GM23338 (cell line): ENCODE data around the gene ZBTB46.

Experiments
- CREB1 ChIP-seq: fragments of 250-450 bp; sonication (Bioruptor Pico); IDR thresholded peaks from 2 replicates; pipeline ENCODE4 v1.5.0; 2020; ENCODE audit warnings: low read depth, mild to moderate bottlenecking, moderate library complexity
- CTCF ChIP-seq, 2 experiments: fragments of 200-600 bp in 1 of 2; sonication (generic) in 1 of 2; conservative IDR thresholded peaks; 2 replicates each; pipeline versions ENCODE4 v1.5.1 to v1.6.1; 2016 to 2017; ENCODE audit warnings: antibody characterized with exemption in 2 of 2, low read depth in 2 of 2, mild to moderate bottlenecking in 2 of 2, moderate library complexity in 1 of 2
- ETS1 ChIP-seq: IDR thresholded peaks from 2 replicates; pipeline ENCODE4 v1.6.1; 2016; ENCODE audit warnings: antibody characterized with exemption
- EZH2 ChIP-seq: fragments of 200-600 bp; sonication (generic); IDR thresholded peaks from one replicate; pipeline ENCODE4 v1.8.0; 2017; ENCODE audit warnings: antibody characterized with exemption, mild to moderate bottlenecking, low read depth; ENCODE audit not compliant: unreplicated experiment
- EZH2phosphoT487 ChIP-seq: fragments of 200-600 bp; sonication (generic); IDR thresholded peaks from one replicate; pipeline ENCODE4 v1.8.1; 2018; ENCODE audit warnings: antibody characterized with exemption; ENCODE audit not compliant: unreplicated experiment
- JUNB ChIP-seq: IDR thresholded peaks from one replicate; pipeline ENCODE4 v1.6.1; 2016; ENCODE audit warnings: antibody characterized with exemption; ENCODE audit not compliant: unreplicated experiment
- NANOG ChIP-seq: IDR thresholded peaks from 2 replicates; pipeline ENCODE4 v1.6.1; 2016; ENCODE audit warnings: antibody characterized with exemption, borderline replicate concordance
- POLR2AphosphoS5 ChIP-seq: IDR thresholded peaks from 2 replicates; pipeline ENCODE4 v1.6.1; 2016; ENCODE audit warnings: antibody characterized with exemption, low read depth
- REST ChIP-seq: IDR thresholded peaks from one replicate; pipeline ENCODE4 v1.6.1; 2018; ENCODE audit warnings: antibody characterized with exemption; ENCODE audit not compliant: unreplicated experiment
- ZNF114 ChIP-seq: fragments of 250-450 bp; sonication (Bioruptor Pico); IDR thresholded peaks from 2 replicates; pipeline ENCODE4 v1.5.0; 2020; ENCODE audit warnings: mild to moderate bottlenecking, moderate library complexity
- ZNF331 ChIP-seq: fragments of 250-450 bp; sonication (Bioruptor Pico); IDR thresholded peaks from 2 replicates; pipeline ENCODE4 v1.5.0; 2020; ENCODE audit warnings: low read depth, mild to moderate bottlenecking, moderate library complexity
- TF ChIP-seq, protein P1 (sequence below): fragments of 250-450 bp; sonication (Bioruptor Pico); IDR thresholded peaks from 2 replicates; pipeline ENCODE4 v1.5.0; 2020; ENCODE audit warnings: mild to moderate bottlenecking, moderate library complexity

DNA sequence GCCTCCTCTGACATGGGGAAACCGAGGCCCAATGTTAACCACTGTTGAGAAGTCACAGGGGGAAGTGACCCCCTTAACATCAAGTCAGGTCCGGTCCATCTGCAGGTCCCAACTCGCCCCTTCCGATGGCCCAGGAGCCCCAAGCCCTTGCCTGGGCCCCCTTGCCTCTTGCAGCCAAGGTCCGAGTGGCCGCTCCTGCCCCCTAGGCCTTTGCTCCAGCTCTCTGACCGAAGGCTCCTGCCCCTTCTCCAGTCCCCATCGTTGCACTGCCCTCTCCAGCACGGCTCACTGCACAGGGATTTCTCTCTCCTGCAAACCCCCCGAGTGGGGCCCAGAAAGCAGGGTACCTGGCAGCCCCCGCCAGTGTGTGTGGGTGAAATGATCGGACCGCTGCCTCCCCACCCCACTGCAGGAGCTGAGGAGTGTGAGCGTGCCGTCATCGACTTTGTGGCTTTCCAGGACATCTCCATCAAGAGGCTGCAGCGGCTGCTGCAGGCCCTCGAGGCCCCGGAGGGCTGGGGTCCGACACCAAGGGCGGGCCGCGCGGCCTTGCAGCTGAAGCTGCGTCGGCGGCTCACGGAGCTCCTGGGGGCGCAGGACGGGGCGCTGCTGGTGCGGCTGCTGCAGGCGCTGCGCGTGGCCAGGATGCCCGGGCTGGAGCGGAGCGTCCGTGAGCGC, 133.1 kb downstream of the ZBTB46 start:
- TF ChIP-seq REST: no peak
- TF ChIP-seq CTCF (conservative IDR thresholded peaks at IDR 0.05; ENCODE audit: low read depth in 2 of 2): no peak
- no peak for TF ChIP-seq EZH2
- TF ChIP-seq POLR2AphosphoS5: 0 out of 2 replicates have a peak, but pooled peaks have one; percentile 8
- no peak for TF ChIP-seq JUNB
- TF ChIP-seq EZH2phosphoT487: no peak
- TF ChIP-seq NANOG: no peak
- no peak for TF ChIP-seq CREB1
- TF ChIP-seq ETS1: no peak
- no peak for TF ChIP-seq ZNF114 (CRISPR knock-in tag)
- TF ChIP-seq, protein P1, sequence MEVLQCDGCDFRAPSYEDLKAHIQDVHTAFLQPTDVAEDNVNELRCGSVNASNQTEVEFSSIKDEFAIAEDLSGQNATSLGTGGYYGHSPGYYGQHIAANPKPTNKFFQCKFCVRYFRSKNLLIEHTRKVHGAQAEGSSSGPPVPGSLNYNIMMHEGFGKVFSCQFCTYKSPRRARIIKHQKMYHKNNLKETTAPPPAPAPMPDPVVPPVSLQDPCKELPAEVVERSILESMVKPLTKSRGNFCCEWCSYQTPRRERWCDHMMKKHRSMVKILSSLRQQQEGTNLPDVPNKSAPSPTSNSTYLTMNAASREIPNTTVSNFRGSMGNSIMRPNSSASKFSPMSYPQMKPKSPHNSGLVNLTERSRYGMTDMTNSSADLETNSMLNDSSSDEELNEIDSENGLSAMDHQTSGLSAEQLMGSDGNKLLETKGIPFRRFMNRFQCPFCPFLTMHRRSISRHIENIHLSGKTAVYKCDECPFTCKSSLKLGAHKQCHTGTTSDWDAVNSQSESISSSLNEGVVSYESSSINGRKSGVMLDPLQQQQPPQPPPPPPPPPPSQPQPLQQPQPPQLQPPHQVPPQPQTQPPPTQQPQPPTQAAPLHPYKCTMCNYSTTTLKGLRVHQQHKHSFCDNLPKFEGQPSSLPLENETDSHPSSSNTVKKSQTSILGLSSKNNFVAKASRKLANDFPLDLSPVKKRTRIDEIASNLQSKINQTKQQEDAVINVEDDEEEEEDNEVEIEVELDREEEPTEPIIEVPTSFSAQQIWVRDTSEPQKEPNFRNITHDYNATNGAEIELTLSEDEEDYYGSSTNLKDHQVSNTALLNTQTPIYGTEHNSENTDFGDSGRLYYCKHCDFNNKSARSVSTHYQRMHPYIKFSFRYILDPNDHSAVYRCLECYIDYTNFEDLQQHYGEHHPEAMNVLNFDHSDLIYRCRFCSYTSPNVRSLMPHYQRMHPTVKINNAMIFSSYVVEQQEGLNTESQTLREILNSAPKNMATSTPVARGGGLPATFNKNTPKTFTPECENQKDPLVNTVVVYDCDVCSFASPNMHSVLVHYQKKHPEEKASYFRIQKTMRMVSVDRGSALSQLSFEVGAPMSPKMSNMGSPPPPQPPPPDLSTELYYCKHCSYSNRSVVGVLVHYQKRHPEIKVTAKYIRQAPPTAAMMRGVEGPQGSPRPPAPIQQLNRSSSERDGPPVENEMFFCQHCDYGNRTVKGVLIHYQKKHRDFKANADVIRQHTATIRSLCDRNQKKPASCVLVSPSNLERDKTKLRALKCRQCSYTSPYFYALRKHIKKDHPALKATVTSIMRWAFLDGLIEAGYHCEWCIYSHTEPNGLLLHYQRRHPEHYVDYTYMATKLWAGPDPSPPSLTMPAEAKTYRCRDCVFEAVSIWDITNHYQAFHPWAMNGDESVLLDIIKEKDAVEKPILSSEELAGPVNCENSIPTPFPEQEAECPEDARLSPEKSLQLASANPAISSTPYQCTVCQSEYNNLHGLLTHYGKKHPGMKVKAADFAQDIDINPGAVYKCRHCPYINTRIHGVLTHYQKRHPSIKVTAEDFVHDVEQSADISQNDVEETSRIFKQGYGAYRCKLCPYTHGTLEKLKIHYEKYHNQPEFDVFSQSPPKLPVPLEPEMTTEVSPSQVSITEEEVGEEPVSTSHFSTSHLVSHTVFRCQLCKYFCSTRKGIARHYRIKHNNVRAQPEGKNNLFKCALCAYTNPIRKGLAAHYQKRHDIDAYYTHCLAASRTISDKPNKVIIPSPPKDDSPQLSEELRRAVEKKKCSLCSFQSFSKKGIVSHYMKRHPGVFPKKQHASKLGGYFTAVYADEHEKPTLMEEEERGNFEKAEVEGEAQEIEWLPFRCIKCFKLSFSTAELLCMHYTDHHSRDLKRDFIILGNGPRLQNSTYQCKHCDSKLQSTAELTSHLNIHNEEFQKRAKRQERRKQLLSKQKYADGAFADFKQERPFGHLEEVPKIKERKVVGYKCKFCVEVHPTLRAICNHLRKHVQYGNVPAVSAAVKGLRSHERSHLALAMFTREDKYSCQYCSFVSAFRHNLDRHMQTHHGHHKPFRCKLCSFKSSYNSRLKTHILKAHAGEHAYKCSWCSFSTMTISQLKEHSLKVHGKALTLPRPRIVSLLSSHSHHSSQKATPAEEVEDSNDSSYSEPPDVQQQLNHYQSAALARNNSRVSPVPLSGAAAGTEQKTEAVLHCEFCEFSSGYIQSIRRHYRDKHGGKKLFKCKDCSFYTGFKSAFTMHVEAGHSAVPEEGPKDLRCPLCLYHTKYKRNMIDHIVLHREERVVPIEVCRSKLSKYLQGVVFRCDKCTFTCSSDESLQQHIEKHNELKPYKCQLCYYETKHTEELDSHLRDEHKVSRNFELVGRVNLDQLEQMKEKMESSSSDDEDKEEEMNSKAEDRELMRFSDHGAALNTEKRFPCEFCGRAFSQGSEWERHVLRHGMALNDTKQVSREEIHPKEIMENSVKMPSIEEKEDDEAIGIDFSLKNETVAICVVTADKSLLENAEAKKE (CRISPR knock-in tag): no peak
- no peak for TF ChIP-seq ZNF331 (CRISPR knock-in tag)
